Activated naive CD8-positive, alpha-beta T cell treated with anti-CD3 and anti-CD28 coated beads, Interleukin-2, amount 50 U/mL, for 16 hours (primary cell): ENCODE measurements around the gene MICOS13.

ENCODE experiments used
- DNase-seq: peaks from one replicate; pipeline ENCODE4 v3.0.0-alpha.2; 2020; ENCODE audit warnings: low read depth, low spot score

MICOS13 gene

DNA sequence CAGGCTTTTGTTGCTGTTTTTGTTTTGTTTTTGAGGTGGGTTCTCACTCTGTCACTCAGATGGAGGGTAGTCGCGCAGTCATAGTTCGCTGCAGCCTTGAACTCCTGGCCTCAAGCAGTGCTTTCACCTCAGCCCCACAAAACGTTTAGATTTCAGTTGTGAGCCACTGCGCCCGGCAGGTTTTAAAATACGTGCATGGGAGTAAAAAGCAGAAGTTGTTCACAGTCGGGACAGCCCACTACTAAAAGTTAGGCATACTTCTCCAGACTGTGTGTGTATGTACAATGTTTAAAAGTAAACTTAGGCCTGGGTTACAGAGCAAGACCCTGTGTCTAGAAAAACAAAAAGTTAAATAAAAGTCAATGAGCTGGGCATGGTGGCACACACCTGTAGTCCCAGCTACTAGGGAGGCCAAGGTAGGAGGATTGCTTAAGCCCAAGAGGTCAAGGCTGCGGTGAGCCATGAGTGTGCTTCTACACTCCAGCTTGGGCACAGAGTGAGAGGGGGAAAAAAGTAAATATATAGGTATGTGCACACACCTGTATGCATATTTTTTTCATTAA is 51.3 kb downstream of the MICOS13 start:
- no peak for DNase-seq

DNA sequence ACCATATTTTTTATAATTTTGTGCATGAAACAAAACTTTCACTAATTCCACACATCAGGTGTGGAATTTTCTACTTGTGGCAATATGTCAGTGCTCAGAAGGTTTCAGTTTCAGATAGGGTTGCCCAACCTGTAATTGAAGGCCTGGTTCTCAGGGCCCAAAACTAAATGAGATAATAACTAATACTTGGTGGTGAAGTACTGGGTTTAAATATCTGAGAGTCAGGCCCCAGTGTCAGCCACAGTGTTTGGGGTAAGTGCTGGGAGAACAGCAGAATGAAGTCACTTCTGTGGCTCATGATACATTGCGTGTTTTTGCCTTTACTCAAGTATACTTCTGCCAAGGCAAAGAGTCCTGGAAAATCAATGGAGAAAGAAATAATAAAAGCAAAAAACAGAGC is 51.9 kb downstream of the MICOS13 start:
- DNase-seq = no peak
